HCT116 (cell line): ENCODE results near the gene ZNF619. TPM values are rescaled to one million over a fixed set of nuclear protein-coding genes. Genes with fewer than 3 reads are reported as not detected.
A peak's percentile ranks its signal among the peaks of the same experiment; 100 is the strongest.

Experiments
- ATAC-seq: fragments of 200-7000 bp; cut with Tn5 transposase; 2 replicates; pipeline ENCODE4 v1.9.1; 2020; ENCODE audit warnings: mild to moderate bottlenecking, moderate library complexity
- BruUV-seq: library from RNA; stranded (reverse); fragments of 400-500 nt; replicated peaks from 2 replicates; lab custom pipeline; 2021; lab: Mats Ljungman, UMichigan
- CTCF ChIA-PET: fragments of 300-600 bp; sonication (Branson Sonifier 250); formaldehyde crosslinking; loops from one replicate; lab custom pipeline; 2021; ENCODE audit warnings: antibody characterized with exemption; lab: Charles Lee
- POLR2A ChIA-PET: fragments of 300-600, 350-600 bp; sonication (Branson Sonifier 250); formaldehyde crosslinking; loops from one replicate; lab custom pipeline; 2021; ENCODE audit warnings: antibody characterized with exemption; lab: Charles Lee
- RAD21 ChIA-PET, 2 experiments: fragments of 300-600 bp; sonication (Branson Sonifier 250); formaldehyde crosslinking; loops; one replicate each; lab custom pipeline; 2023; ENCODE audit warnings: low total read pairs in 2 of 2; ENCODE audit not compliant: uncharacterized antibody in 2 of 2, unreplicated experiment in 2 of 2, low non-redundant PET in 1 of 2; lab: Charles Lee
- DNase-seq: peaks from one replicate; pipeline ENCODE4 v3.0.0-alpha.2; 2010; ENCODE audit warnings: low read depth, low spot score
- H2AFZ ChIP-seq: fragments of 200-600 bp; shearing (Covaris generic), sonication (generic); 2 replicates; pipeline ENCODE4 v1.6.1; 2017; ENCODE audit warnings: low read depth, mixed run types, mixed read lengths, antibody characterized with exemption, low read length; ENCODE audit not compliant: poor library complexity, severe bottlenecking
- H3K27ac ChIP-seq: 2 replicates; pipeline ENCODE4 v1.5.1; 2012; ENCODE audit warnings: low read depth, low read length
- H3K27me3 ChIP-seq: fragments of 200-600 bp; sonication (generic); 2 replicates; pipeline ENCODE4 v1.6.1; 2016; ENCODE audit warnings: mixed run types, low read length, mixed read lengths; ENCODE audit not compliant: insufficient read depth
- H3K36me3 ChIP-seq, 2 experiments: fragments of 200-500 bp in 1 of 2; fragments of 200-600 bp in 1 of 2; sonication (Bioruptor generic) in 1 of 2; sonication (generic) in 1 of 2; 2 replicates each; pipeline versions ENCODE4 v1.5.1 to v1.6.1; 2014 to 2016; ENCODE audit warnings: low read length in 2 of 2, inconsistent platforms in 1 of 2, mixed read lengths in 1 of 2, mixed run types in 1 of 2; ENCODE audit not compliant: insufficient read depth in 2 of 2, control insufficient read depth in 1 of 2
- H3K4me1 ChIP-seq, 2 experiments: fragments of 200-600 bp in 1 of 2; sonication (generic) in 1 of 2; 2 replicates each; pipeline versions ENCODE4 v1.5.1 to v1.6.1; 2012 to 2017; ENCODE audit warnings: low read length in 2 of 2, inconsistent platforms in 1 of 2, mild to moderate bottlenecking in 1 of 2, mixed read lengths in 1 of 2, mixed run types in 1 of 2, moderate library complexity in 1 of 2; ENCODE audit not compliant: insufficient read depth in 2 of 2, control insufficient read depth in 1 of 2
- H3K4me2 ChIP-seq: fragments of 200-600 bp; sonication (generic); 2 replicates; pipeline ENCODE4 v1.6.1; 2017; ENCODE audit warnings: mixed run types, low read length, mixed read lengths
- H3K4me3 ChIP-seq, 2 experiments: fragments of 200-600 bp in 1 of 2; sonication (generic) in 1 of 2; replicated peaks in 1 of 2; 2 replicates each; pipeline ENCODE4 v1.5.1; 2011 to 2016; ENCODE audit warnings: low read length in 2 of 2, control low read depth in 1 of 2, low read depth in 1 of 2, mild to moderate bottlenecking in 1 of 2, mixed read lengths in 1 of 2, mixed run types in 1 of 2
- H3K79me2 ChIP-seq: fragments of 200-600 bp; sonication (generic); 2 replicates; pipeline ENCODE4 v1.6.1; 2017; ENCODE audit warnings: mild to moderate bottlenecking, mixed run types, low read length, moderate library complexity, mixed read lengths; ENCODE audit not compliant: insufficient read depth
- H3K9ac ChIP-seq: fragments of 200-600 bp; sonication (generic); 2 replicates; pipeline ENCODE4 v1.6.1; 2016; ENCODE audit warnings: low read length, mixed read lengths
- H3K9me2 ChIP-seq: fragments of 200-600 bp; sonication (generic), shearing (Covaris generic); 2 replicates; pipeline ENCODE4 v1.6.1; 2017; ENCODE audit warnings: mixed run types, mild to moderate bottlenecking, moderate library complexity; ENCODE audit not compliant: insufficient read depth
- H3K9me3 ChIP-seq, 2 experiments: fragments of 200-500 bp in 1 of 2; fragments of 200-600 bp in 1 of 2; sonication (Bioruptor generic) in 1 of 2; sonication (generic) in 1 of 2; 2 replicates each; pipeline ENCODE4 v1.6.1; 2014 to 2017; ENCODE audit warnings: low read length in 2 of 2, mixed read lengths in 2 of 2, inconsistent platforms in 1 of 2, low read depth in 1 of 2, mild to moderate bottlenecking in 1 of 2, mixed run types in 1 of 2, moderate library complexity in 1 of 2; ENCODE audit not compliant: control insufficient read depth in 1 of 2, insufficient read depth in 1 of 2
- H4K20me1 ChIP-seq: fragments of 200-600 bp; sonication (generic), shearing (Covaris generic); 2 replicates; pipeline ENCODE4 v1.6.1; 2017; ENCODE audit warnings: mixed run types, mild to moderate bottlenecking, moderate library complexity; ENCODE audit not compliant: insufficient read depth
- ATF3 ChIP-seq: IDR thresholded peaks from 2 replicates; pipeline ENCODE4 v1.6.1; 2012
- CBX3 ChIP-seq: IDR thresholded peaks from 2 replicates; pipeline ENCODE4 v1.6.1; 2012; ENCODE audit warnings: low read depth
- CTCF ChIP-seq, 3 experiments: fragments of 200-600 bp in 1 of 3; sonication (generic) in 1 of 3; IDR thresholded peaks in 2 of 3; conservative IDR thresholded peaks in 1 of 3; 2 replicates each; pipeline ENCODE4 v1.5.1; 2012 to 2017; ENCODE audit warnings: low read depth in 2 of 3, low read length in 2 of 3, antibody characterized with exemption in 1 of 3, borderline replicate concordance in 1 of 3, control low read depth in 1 of 3, mild to moderate bottlenecking in 1 of 3, mixed read lengths in 1 of 3, mixed run types in 1 of 3, moderate library complexity in 1 of 3; ENCODE audit not compliant: insufficient read depth in 1 of 3
- EGR1 ChIP-seq: IDR thresholded peaks from 2 replicates; pipeline ENCODE4 v1.6.1; 2012; ENCODE audit warnings: low read depth
- ELF1 ChIP-seq: IDR thresholded peaks from 2 replicates; pipeline ENCODE4 v1.6.1; 2012; ENCODE audit warnings: low read depth, borderline replicate concordance
- EZH2 ChIP-seq: fragments of 200-600 bp; sonication (generic); IDR thresholded peaks from 2 replicates; pipeline ENCODE4 v1.6.1; 2017; ENCODE audit warnings: antibody characterized with exemption, mixed run types
- EZH2phosphoT487 ChIP-seq: fragments of 200-600 bp; IDR thresholded peaks from 2 replicates; pipeline ENCODE4 v1.6.1; 2018; ENCODE audit warnings: antibody characterized with exemption, borderline replicate concordance
- FOSL1 ChIP-seq: IDR thresholded peaks from 2 replicates; pipeline ENCODE4 v1.6.1; 2012; ENCODE audit warnings: low read depth
- JUND ChIP-seq: IDR thresholded peaks from 2 replicates; pipeline ENCODE4 v1.6.1; 2012
- POLR2A ChIP-seq: IDR thresholded peaks from 2 replicates; pipeline ENCODE4 v1.7.0; 2011; ENCODE audit warnings: borderline replicate concordance; ENCODE audit not compliant: insufficient read depth, insufficient read length; ENCODE audit errors: extremely low read depth
- RAD21 ChIP-seq: IDR thresholded peaks from 2 replicates; pipeline ENCODE4 v1.6.1; 2012; ENCODE audit warnings: low read depth, mild to moderate bottlenecking
- SIN3A ChIP-seq: IDR thresholded peaks from 2 replicates; pipeline ENCODE4 v1.6.1; 2012; ENCODE audit warnings: low read depth
- SP1 ChIP-seq: IDR thresholded peaks from 2 replicates; pipeline ENCODE4 v1.6.1; 2012; ENCODE audit warnings: low read depth
- SRF ChIP-seq: IDR thresholded peaks from 2 replicates; pipeline ENCODE4 v1.6.1; 2012; ENCODE audit warnings: low read depth
- TCF7L2 ChIP-seq: IDR thresholded peaks from 2 replicates; pipeline ENCODE4 v1.7.0; 2011; ENCODE audit warnings: borderline replicate concordance, inconsistent platforms; ENCODE audit not compliant: insufficient read depth, insufficient read length; ENCODE audit errors: extremely low read depth
- ZBTB33 ChIP-seq: IDR thresholded peaks from 2 replicates; pipeline ENCODE4 v1.6.1; 2011; ENCODE audit warnings: mild to moderate bottlenecking, low read length, moderate library complexity; ENCODE audit not compliant: insufficient replicate concordance; ENCODE audit errors: extremely low read depth
- ZNF274 ChIP-seq: fragments of 200-500 bp; sonication (Bioruptor generic); IDR thresholded peaks from 2 replicates; pipeline ENCODE4 v1.6.1; 2014; ENCODE audit warnings: mild to moderate bottlenecking, low read depth, low read length, inconsistent platforms
- intact Hi-C: fragments of 100-400 bp; cut with micrococcal nuclease; formaldehyde crosslinking; loops from 2 replicates; pipeline ENCODE4 v1.10.0; 2022
- total RNA-seq: library from RNA; stranded (reverse); gene quantifications from one replicate; pipeline ENCODE4 v1.2.1, GENCODE V29; 2021; ENCODE audit not compliant: unreplicated experiment
- TF ChIP-seq, protein P1 (sequence below): IDR thresholded peaks from 2 replicates; pipeline ENCODE4 v1.6.1; 2012; ENCODE audit warnings: low read depth
- TF ChIP-seq, protein P2 (sequence below): IDR thresholded peaks from 2 replicates; pipeline ENCODE4 v1.6.1; 2012

The ZNF619 gene
- total RNA-seq, 1 experiment from 2014 or later: 7.3 TPM

DNA sequence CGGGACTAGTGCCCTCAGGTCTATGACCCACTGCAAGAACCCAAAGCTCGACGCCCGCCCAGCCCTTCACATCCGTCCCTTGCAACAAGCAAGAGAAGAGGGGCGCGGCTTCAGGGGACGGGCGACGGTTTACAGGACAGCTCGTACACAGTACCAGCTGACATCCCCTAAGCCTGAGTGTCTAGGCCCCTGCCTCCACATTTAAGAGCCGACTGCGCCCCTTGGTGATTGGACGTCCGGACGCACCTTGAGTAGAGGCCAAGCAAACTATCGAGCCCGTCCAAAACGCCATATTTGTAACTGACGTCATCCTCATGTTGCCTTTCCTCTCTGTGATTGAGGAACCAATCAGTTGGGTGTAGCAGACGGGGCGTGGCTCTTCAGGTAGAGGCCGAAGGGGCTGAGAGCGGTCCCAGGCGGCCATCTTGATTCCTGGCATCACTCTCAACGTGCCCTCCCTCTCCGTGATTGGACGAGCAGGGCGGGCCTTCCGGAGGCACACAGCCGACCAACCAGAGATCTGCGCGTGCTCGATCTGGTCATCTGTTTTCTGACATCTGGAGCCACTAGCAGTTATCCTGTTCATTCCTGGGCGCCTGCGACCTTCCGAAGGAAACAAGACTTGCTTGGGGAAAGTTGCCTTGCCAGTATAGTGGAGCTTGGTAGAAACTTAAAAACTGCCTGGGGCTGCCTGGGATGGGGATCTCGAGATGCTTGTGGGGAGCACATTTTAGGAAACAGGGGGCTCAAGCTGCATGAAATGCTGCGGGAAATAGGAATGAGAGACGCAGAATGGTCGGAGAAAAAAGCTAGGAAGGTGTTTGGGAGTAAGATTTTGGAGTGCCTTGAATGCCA lies 23.8 kb upstream of the ZNF619 start:
- DNase-seq (peak; percentile 97), ATAC-seq (peak; percentile 91)
- peak overlapping the region; percentile 56 for H3K27ac ChIP-seq
- H3K4me2 ChIP-seq: peak overlapping the region; percentile 94
- H3K27me3 ChIP-seq: no peaks in the 10 kb centered on the region
- H3K9me3 ChIP-seq: no peaks in the 10 kb centered on the region
- peak overlapping the region; percentile 66 for H3K9ac ChIP-seq
- H4K20me1 ChIP-seq: no peaks in the 10 kb centered on the region
- H3K4me1 ChIP-seq: peaks cover 8 to 21% of the 10 kb centered on the region in 2 experiments; a peak in 3 of 4 replicates
- H3K36me3 ChIP-seq: peaks cover 1 to 5% of the 10 kb centered on the region in 2 experiments; a peak in 3 of 4 replicates
- BruUV-seq: no TSS peak
- peak overlapping the region; percentile 78 to 83 for H3K4me3 ChIP-seq
- H3K79me2 ChIP-seq: peaks cover 19% of the 10 kb centered on the region
- POLR2A ChIA-PET: no interaction called here
- H2AFZ ChIP-seq: peak overlapping the region; percentile 75
- CTCF ChIA-PET: no interaction called here
- H3K9me2 ChIP-seq: no peaks in the 10 kb centered on the region
- RAD21 ChIA-PET: no interaction called here
- intact Hi-C loops: no loop called here
- TF ChIP-seq ELF1 (no peak; the same call in 1 of the 2 replicates), CBX3 (peak; percentile 73), CTCF (IDR thresholded peaks at IDR 0.05 in 2 of 3, conservative IDR thresholded peaks at IDR 0.05 in 1 of 3; ENCODE audit: borderline replicate concordance in 1 of 3, insufficient read depth in 1 of 3, low read depth in 2 of 3, low read length in 2 of 3) (no peak), EZH2 (no peak), ZBTB33 (no peak), ZNF274 (no peak), ATF3 (no peak), SIN3A (peak; percentile 81), JUND (0 out of 2 replicates have a peak, but pooled peaks have one; percentile 33), TCF7L2 (peak; percentile 15), EGR1 (peak; percentile 49; the same call in 1 of the 2 replicates), POLR2A (peak; percentile 62), SP1 (peak; percentile 92), EZH2phosphoT487 (no peak), RAD21 (no peak), SRF (no peak), FOSL1 (no peak)
- TF ChIP-seq, protein P1, sequence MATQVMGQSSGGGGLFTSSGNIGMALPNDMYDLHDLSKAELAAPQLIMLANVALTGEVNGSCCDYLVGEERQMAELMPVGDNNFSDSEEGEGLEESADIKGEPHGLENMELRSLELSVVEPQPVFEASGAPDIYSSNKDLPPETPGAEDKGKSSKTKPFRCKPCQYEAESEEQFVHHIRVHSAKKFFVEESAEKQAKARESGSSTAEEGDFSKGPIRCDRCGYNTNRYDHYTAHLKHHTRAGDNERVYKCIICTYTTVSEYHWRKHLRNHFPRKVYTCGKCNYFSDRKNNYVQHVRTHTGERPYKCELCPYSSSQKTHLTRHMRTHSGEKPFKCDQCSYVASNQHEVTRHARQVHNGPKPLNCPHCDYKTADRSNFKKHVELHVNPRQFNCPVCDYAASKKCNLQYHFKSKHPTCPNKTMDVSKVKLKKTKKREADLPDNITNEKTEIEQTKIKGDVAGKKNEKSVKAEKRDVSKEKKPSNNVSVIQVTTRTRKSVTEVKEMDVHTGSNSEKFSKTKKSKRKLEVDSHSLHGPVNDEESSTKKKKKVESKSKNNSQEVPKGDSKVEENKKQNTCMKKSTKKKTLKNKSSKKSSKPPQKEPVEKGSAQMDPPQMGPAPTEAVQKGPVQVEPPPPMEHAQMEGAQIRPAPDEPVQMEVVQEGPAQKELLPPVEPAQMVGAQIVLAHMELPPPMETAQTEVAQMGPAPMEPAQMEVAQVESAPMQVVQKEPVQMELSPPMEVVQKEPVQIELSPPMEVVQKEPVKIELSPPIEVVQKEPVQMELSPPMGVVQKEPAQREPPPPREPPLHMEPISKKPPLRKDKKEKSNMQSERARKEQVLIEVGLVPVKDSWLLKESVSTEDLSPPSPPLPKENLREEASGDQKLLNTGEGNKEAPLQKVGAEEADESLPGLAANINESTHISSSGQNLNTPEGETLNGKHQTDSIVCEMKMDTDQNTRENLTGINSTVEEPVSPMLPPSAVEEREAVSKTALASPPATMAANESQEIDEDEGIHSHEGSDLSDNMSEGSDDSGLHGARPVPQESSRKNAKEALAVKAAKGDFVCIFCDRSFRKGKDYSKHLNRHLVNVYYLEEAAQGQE: no peak
- TF ChIP-seq, protein P2, sequence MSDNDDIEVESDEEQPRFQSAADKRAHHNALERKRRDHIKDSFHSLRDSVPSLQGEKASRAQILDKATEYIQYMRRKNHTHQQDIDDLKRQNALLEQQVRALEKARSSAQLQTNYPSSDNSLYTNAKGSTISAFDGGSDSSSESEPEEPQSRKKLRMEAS: peak; percentile 78
